ENCODE results near the gene TEKT2.

The TEKT2 gene

GRCh38 chr1:36093929-36094328 lies 10.0 kb downstream of the TEKT2 start:
- TF ChIP-seq REST (IDR thresholded peaks at IDR 0.05; ENCODE audit: insufficient read depth in 1 of 2, low read depth in 2 of 2, low read length in 2 of 2) (no peak), FOXP2 (optimal IDR thresholded peaks at IDR 0.05; ENCODE audit: borderline replicate concordance, extremely low read depth, extremely low read length, insufficient read depth) (no peak), TAF1 (IDR thresholded peaks at IDR 0.05; ENCODE audit: borderline replicate concordance, insufficient read depth, low read length) (no peak)

- no peak for TF ChIP-seq SIN3A (IDR thresholded peaks at IDR 0.05; ENCODE audit: borderline replicate concordance, insufficient read depth, low read length)
- TF ChIP-seq REST (IDR thresholded peaks at IDR 0.05; ENCODE audit: insufficient read depth in 1 of 2, low read depth in 2 of 2, low read length in 2 of 2): no peak
- TF ChIP-seq TAF1 (IDR thresholded peaks at IDR 0.05; ENCODE audit: borderline replicate concordance, insufficient read depth, low read length): no peak
- no peak for TF ChIP-seq POLR2AphosphoS5 (IDR thresholded peaks at IDR 0.05; ENCODE audit: low read depth, low read length)
- no peak for TF ChIP-seq FOXP2 (optimal IDR thresholded peaks at IDR 0.05; ENCODE audit: borderline replicate concordance, extremely low read depth, extremely low read length, insufficient read depth)
Observed at GRCh38 chr1:36094621-36095061, 10.7 kb downstream of the TEKT2 start.

GRCh38 chr1:36095760-36096405 lies 12.0 kb downstream of the TEKT2 start:
- no peak for TF ChIP-seq SIN3A (IDR thresholded peaks at IDR 0.05; ENCODE audit: borderline replicate concordance, insufficient read depth, low read length)
- no peak for TF ChIP-seq POLR2AphosphoS5 (IDR thresholded peaks at IDR 0.05; ENCODE audit: low read depth, low read length)
- TF ChIP-seq TAF1 (IDR thresholded peaks at IDR 0.05; ENCODE audit: borderline replicate concordance, insufficient read depth, low read length): no peak
- no peak for TF ChIP-seq FOXP2 (optimal IDR thresholded peaks at IDR 0.05; ENCODE audit: borderline replicate concordance, extremely low read depth, extremely low read length, insufficient read depth)

GRCh38 chr1:36096500-36097432 lies 12.9 kb downstream of the TEKT2 start:
- no peak for TF ChIP-seq POLR2AphosphoS5 (IDR thresholded peaks at IDR 0.05; ENCODE audit: low read depth, low read length)
- no peak for TF ChIP-seq REST (IDR thresholded peaks at IDR 0.05; ENCODE audit: insufficient read depth in 1 of 2, low read depth in 2 of 2, low read length in 2 of 2)
- no peak for TF ChIP-seq SIN3A (IDR thresholded peaks at IDR 0.05; ENCODE audit: borderline replicate concordance, insufficient read depth, low read length)
- no peak for TF ChIP-seq FOXP2 (optimal IDR thresholded peaks at IDR 0.05; ENCODE audit: borderline replicate concordance, extremely low read depth, extremely low read length, insufficient read depth)
- TF ChIP-seq TAF1 (IDR thresholded peaks at IDR 0.05; ENCODE audit: borderline replicate concordance, insufficient read depth, low read length): no peak

GRCh38 chr1:36097693-36098585 lies 14.0 kb downstream of the TEKT2 start:
- TF ChIP-seq POLR2AphosphoS5 (IDR thresholded peaks at IDR 0.05; ENCODE audit: low read depth, low read length) (no peak), FOXP2 (optimal IDR thresholded peaks at IDR 0.05; ENCODE audit: borderline replicate concordance, extremely low read depth, extremely low read length, insufficient read depth) (no peak), SIN3A (IDR thresholded peaks at IDR 0.05; ENCODE audit: borderline replicate concordance, insufficient read depth, low read length) (no peak), TAF1 (IDR thresholded peaks at IDR 0.05; ENCODE audit: borderline replicate concordance, insufficient read depth, low read length) (no peak), REST (IDR thresholded peaks at IDR 0.05; ENCODE audit: insufficient read depth in 1 of 2, low read depth in 2 of 2, low read length in 2 of 2) (no peak)
